Activated CD8-positive, alpha-beta memory T cell treated with anti-CD3 and anti-CD28 coated beads, Interleukin-2, amount 10 ng/mL, durations not matched to agents 7 days and 5 days (primary cell): ENCODE data around the gene RNF212B. TPM values are rescaled to one million over a fixed set of nuclear protein-coding genes. Genes with fewer than 3 reads are reported as not detected.

Experiments used
- ATAC-seq: fragments of 150-1000 bp; cut with Tn5 transposase; one replicate; pipeline ENCODE4 v1.10.0; 2021; ENCODE audit warnings: moderate library complexity
- CTCF ChIA-PET: fragments of 350-600 bp; sonication (Branson Sonifier 250); formaldehyde crosslinking; loops from one replicate; lab custom pipeline; 2021; ENCODE audit warnings: antibody characterized with exemption; lab: Charles Lee
- DNase-seq: peaks from one replicate; pipeline ENCODE4 v3.0.0-alpha.2; 2020
- H3K27ac Mint-ChIP-seq: one replicate; pipeline ENCODE4 v1.8.0; 2021; ENCODE audit warnings: mild to moderate bottlenecking, mixed read lengths
- H3K27me3 Mint-ChIP-seq: one replicate; pipeline ENCODE4 v1.8.0; 2021; ENCODE audit warnings: mixed read lengths
- H3K36me3 Mint-ChIP-seq: one replicate; pipeline ENCODE4 v1.8.0; 2021; ENCODE audit warnings: mild to moderate bottlenecking, mixed read lengths
- H3K4me1 Mint-ChIP-seq: one replicate; pipeline ENCODE4 v1.8.0; 2021; ENCODE audit warnings: mixed read lengths
- H3K4me3 Mint-ChIP-seq: one replicate; pipeline ENCODE4 v1.8.0; 2021; ENCODE audit warnings: mild to moderate bottlenecking, moderate library complexity, mixed read lengths
- H3K9me3 Mint-ChIP-seq: one replicate; pipeline ENCODE4 v1.8.0; 2022; ENCODE audit warnings: low read depth, mixed read lengths
- total RNA-seq, 2 experiments: library from RNA; stranded (reverse); gene quantifications; one replicate each; pipeline ENCODE4 v1.2.3, GENCODE V29; 2021

Gene RNF212B
- total RNA-seq, 2 experiments from 2014 or later, result not detected

DNA sequence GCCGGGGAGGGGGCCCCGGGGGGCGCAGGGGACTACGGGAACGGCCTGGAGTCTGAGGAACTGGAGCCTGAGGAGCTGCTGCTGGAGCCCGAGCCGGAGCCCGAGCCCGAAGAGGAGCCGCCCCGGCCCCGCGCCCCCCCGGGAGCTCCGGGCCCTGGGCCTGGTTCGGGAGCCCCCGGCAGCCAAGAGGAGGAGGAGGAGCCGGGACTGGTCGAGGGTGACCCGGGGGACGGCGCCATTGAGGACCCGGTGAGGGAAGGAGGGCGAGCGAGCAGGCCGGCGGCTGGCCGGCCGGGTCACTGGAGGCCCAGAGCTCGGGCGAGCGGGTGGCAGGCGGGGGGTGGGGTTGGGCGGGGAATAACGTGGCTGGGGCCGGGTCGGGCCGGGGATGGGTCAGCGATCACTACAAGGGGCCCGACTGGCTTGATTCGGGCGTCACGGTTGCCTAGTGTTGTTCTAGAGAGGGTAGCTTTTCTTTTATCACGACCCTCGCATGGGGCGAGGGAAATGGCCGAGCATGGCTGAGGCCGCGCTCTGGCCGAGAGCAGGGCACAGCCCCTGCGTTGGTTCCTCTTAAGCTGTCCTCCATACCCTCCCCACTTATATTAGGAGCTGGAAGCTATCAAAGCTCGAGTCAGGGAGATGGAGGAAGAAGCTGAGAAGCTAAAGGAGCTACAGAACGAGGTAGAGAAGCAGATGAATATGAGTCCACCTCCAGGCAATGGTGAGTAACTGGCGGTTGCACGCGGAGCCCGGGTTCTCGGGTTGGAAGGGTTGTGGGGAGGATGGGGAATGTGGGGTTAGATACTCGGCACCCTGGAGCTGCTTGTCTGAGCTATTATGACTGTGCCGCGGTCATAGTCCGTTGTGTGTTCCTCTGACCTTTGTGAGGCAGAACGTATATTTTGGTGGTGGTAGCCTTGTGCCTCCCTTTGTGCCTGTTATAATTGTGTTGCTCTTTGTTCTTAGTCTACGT, 84.1 kb downstream of the RNF212B start:
- Mint-ChIP-seq H3K9me3 (no peaks in the 10 kb centered on the region), H3K4me3 (peak overlapping the region; percentile 91), H3K36me3 (peaks cover 35% of the 10 kb centered on the region), H3K4me1 (peaks cover 32% of the 10 kb centered on the region), H3K27ac (peak overlapping the region; percentile 91), H3K27me3 (no peaks in the 10 kb centered on the region)
- ATAC-seq, result peak; percentile 0
- CTCF ChIA-PET, result interaction anchor here (0.9 to 10.7 kb wide), 16 partner anchors 13 to 253 kb away, joined by 3 to 119 read pairs (median 5); partner anchors contain the start of genes ACIN1, C14orf119, HOMEZ and PPP1R3E
- DNase-seq, result peak; percentile 85

Other genes with a start within 250 kb of the RNF212B start
- 10 to 100 TPM in 1 of 2 experiments, 1 to 10 TPM in 1; 9.0 to 12.6 TPM for gene C14orf93, start 227.8 kb upstream of the RNF212B start, total RNA-seq
- gene PSMB5, start 203.0 kb upstream of the RNF212B start, total RNA-seq, result 10 to 100 TPM; 66.7 to 95.3 TPM
- not detected for gene PSMB11, start 195.7 kb upstream of the RNF212B start, total RNA-seq
- gene CDH24, start 180.4 kb upstream of the RNF212B start, total RNA-seq, result 1 to 10 TPM; 2.4 to 2.5 TPM
- 100 to 1,000 TPM; 172 to 204 TPM for gene ACIN1, start 142.8 kb upstream of the RNF212B start, total RNA-seq
- gene C14orf119, start 142.4 kb upstream of the RNF212B start, total RNA-seq, result 10 to 100 TPM; 44.6 to 53.2 TPM
- gene CIROP, start 132.9 kb upstream of the RNF212B start, total RNA-seq, result not detected
- under 1 TPM in 1 of 2 experiments, not detected in 1; 0.79 TPM for gene CEBPE, start 118.7 kb upstream of the RNF212B start, total RNA-seq
- gene SLC7A8, start 54.3 kb upstream of the RNF212B start, total RNA-seq, result under 1 TPM; 0.54 to 0.91 TPM
- gene HOMEZ, start 48.2 kb downstream of the RNF212B start, total RNA-seq, result 10 to 100 TPM; 11.4 to 12.4 TPM
- gene PPP1R3E, start 64.9 kb downstream of the RNF212B start, total RNA-seq, result 10 to 100 TPM; 22.0 to 27.4 TPM
- gene BCL2L2, start 68.9 kb downstream of the RNF212B start, total RNA-seq, result 1 to 10 TPM; 3.1 to 3.7 TPM
- 100 to 1,000 TPM; 225 to 269 TPM for gene PABPN1, start 83.5 kb downstream of the RNF212B start, total RNA-seq
- gene SLC22A17, start 115.0 kb downstream of the RNF212B start, total RNA-seq, result 1 to 10 TPM; 1.7 to 2.8 TPM
- gene EFS, start 127.2 kb downstream of the RNF212B start, total RNA-seq, result not detected
- gene IL25, start 134.9 kb downstream of the RNF212B start, total RNA-seq, result not detected
- not detected for gene CMTM5, start 139.1 kb downstream of the RNF212B start, total RNA-seq
- 1 to 10 TPM in 1 of 2 experiments, under 1 TPM in 1; 0.23 to 1.0 TPM for gene MYH6, start 170.3 kb downstream of the RNF212B start, total RNA-seq
- gene MYH7, start 197.7 kb downstream of the RNF212B start, total RNA-seq, result under 1 TPM; 0.09 to 0.16 TPM
- gene NGDN, start 231.8 kb downstream of the RNF212B start, total RNA-seq, result 10 to 100 TPM; 42.7 to 53.0 TPM